Smooth muscle cell of the brain vasculature (primary cell): Measurements from ENCODE around the gene AQP3.
"Not testable (repeated sequence)": the region's sequence is repeated elsewhere in the genome, so short reads cannot be mapped to it uniquely, and the experiment has no call there.

Experiments used
- DNase-seq: peaks from one replicate; pipeline ENCODE4 v3.0.0-alpha.2; 2012; ENCODE audit warnings: low read depth, low spot score

AQP3 gene

GRCh38 chr9:33415501-33416038 is 31.8 kb downstream of the AQP3 start:
- no peak for DNase-seq

GRCh38 chr9:33414889-33415500 is 32.4 kb downstream of the AQP3 start:
- no peak for DNase-seq

- DNase-seq: no peak
Measured at GRCh38 chr9:33414268-33414667, 33.1 kb downstream of the AQP3 start.

GRCh38 chr9:33408087-33408486 is 39.3 kb downstream of the AQP3 start:
- DNase-seq: no peak

GRCh38 chr9:33407061-33407460 is 40.3 kb downstream of the AQP3 start:
- no peak for DNase-seq

- DNase-seq: no peak
Measured at GRCh38 chr9:33404788-33405362, 42.5 kb downstream of the AQP3 start.

- DNase-seq: no peak
Measured at GRCh38 chr9:33403941-33404787, 43.2 kb downstream of the AQP3 start.

- not testable (repeated sequence) for DNase-seq
Measured at GRCh38 chr9:33402371-33402770, 45.0 kb downstream of the AQP3 start, which contains the start of gene AQP7. AQP7 (minus strand) TSS chr9:33402568; CDS start chr9:33401262, 1,306 bp downstream.

- DNase-seq: not testable (repeated sequence)
Measured at GRCh38 chr9:33401809-33402208, 45.6 kb downstream of the AQP3 start.

GRCh38 chr9:33399047-33399446 is 48.3 kb downstream of the AQP3 start:
- not testable (repeated sequence) for DNase-seq

GRCh38 chr9:33397801-33398200 is 49.6 kb downstream of the AQP3 start:
- not testable (repeated sequence) for DNase-seq

GRCh38 chr9:33395159-33395879 is 52.1 kb downstream of the AQP3 start:
- DNase-seq: not testable (repeated sequence)

- not testable (repeated sequence) for DNase-seq
Measured at GRCh38 chr9:33393986-33394385, 53.4 kb downstream of the AQP3 start.

GRCh38 chr9:33393581-33393980 is 53.8 kb downstream of the AQP3 start:
- DNase-seq: no peak

GRCh38 chr9:33392591-33393021 is 54.8 kb downstream of the AQP3 start:
- not testable (repeated sequence) for DNase-seq
